ENCODE results near the gene FPGS.
"Not testable (repeated sequence)": the region's sequence is repeated elsewhere in the genome, so short reads cannot be mapped to it uniquely, and the experiment has no call there.

The FPGS gene

DNA sequence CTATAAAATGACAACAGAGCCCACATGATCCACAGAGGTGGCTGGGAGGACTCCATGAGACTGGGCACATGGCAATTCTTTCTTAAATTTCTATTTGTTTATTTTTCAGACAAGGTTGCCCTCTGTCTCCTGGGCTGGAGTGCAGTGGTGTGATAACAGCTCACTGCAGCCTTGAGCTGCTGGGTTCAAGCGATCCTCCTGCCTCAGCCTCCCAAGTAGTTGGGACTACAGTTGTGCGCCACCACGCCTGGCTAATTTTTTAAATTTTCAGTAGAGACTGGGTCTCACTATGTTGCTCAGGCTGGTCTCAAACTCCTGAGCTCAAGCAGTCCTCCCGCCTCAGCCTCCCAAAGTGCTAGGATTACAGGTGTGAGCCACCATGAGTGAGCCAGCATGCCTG, 42.9 kb downstream of the FPGS start:
- not testable (repeated sequence) for DNase-seq

DNA sequence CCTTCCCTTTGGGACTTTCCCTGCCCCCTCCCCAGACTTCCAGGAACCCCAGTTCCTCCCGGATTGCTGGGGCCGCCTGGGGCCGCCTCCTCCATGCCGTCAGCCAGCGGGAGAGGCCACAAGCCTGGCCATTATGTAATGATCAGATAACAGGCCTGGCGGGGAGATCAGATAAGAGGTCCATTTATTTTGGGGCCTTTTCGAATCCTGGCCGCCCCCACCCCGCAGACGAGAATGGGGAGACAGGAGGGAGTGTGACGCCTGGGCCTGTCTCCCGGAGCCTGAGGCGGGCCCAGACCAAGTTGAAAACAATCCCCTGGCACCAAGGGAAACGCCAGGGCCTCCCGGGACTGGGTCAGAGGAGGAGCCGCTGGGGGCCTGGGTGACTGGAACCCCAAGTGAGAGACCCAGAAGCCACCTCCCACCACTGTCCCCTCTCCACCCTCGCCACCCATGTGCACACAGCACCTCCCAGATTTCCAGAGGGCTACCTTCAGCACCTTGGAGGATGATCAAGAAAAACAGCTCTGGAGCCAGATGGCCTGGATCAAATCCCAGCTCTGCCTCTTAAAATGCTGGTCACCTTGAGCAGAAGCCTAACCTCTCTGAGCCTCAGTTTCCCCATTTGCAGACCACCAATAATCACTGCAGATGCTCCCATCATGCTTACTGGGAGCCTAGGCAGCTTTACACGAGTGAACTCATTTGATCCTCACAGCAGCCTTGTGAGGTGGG, 43.9 kb downstream of the FPGS start:
- DNase-seq: no peak

DNA sequence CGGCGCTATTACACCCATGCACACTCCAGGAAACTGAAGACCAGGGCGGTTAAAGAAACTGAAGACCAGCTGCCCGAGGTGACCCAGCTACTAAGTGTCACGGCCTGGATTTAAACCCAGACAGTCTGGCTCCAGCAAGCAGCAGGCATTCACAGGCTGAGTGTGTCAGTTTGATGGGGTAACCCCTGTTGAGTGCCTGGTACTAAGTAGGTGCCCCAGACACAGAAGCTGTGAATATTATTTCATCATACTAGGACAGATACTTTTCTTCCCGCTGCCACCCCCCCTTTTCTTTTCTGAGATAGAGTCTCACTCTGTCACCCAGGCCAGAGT, 44.5 kb downstream of the FPGS start:
- no peak for DNase-seq

DNA sequence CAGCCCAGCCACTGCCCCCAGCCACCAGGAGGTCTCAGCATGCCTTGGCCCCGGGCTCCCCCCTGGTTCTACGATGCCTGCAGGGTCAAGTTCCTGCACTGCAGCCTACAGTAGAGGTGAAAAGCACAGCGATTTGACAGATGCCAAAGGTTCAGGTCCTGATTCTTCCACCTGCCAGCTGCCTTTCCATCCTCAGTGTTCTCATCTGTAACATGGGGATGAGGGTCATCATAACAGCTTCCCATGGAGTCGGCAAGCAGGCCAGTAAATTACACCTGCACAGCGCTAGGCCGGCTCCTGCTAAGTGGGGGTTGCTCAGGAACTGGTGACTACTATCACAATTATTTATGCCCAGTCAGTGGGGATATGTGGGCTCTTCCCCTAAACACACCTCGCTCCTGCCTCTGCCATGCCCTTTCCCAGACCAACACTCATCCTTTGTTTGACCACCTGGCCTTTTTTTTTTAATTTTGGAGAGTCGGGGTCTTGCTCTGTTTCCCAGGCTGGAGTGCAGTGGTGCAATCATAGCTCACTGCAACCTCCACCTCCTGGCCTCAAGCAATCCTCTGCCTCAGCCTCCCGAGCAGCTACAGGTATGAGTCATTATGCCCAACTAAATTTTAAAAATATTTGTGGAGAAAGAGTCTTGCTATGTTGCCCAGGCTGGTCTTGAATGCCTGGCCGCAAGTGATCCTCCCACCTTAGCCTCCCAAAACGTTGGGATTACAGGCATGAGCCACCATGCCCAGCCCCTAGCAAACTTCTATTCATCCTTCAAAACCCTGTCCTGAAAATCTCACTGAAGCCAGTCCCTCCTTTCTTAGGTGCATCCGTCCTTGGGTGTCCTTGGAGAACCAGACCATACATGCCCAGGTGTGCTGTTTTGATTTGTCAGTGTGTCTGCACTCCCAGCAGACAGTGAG, 45.4 kb downstream of the FPGS start:
- no peak for DNase-seq

DNA sequence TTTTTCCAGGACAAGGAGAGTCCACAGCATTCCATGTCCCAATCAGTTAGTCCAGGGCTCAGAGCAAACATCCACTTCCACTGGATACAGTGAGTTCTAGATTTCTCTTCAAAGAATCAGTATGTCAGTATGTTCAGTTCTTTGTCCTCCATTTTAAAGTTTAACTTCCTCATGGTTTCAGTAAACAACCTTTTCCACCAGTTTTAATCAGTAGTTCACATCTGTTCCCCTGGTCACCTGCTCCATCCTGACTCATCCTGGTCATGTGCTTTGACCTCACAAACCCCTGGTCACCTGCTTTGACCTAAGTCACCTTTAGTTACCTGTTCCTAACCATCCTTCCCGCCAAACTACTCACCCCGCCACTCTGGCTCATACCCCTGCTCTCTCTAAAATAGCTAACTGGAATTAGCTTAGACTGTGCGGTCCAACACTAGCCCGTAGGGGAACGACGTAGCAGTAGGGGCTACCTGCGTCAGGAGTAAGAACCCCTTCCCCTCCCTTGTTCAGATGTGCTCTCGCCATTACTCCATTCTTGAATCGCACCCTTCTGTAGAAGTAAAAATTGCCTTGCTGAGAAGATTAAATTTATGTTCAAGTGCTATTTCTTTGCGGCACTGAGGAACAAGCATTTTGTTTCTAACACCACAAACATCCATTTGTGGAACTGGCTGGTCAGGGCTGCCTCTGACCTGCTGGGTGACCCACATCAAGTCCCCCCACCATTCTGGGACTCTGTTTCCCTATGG, 46.2 kb downstream of the FPGS start:
- DNase-seq: no peak

DNA sequence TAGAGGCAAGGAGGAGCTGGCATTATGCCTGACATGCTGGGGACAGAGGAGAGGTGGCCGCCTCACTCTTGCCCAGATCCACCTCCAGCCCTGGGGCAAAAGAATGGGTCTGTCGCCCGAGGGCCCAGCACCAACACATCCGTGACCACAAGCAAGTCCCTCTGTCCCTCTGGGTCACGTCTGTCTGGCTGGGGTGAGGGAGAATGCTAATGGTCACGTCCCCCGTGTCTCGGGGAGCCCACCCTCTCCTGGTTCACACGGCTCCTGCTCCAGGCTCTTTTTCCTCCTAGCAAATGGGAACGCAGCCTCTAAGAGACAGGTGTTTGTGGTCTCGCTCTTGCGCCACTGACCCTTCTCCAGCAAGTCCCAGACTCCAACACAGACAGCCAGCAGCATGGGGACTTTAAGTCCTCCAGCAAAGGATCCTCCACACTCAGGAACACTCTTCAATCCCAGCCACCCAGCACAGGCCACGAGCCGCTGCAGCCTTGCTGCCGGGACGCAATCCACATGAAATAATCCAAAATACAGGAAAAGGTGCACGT, 47.7 kb downstream of the FPGS start:
- no peak for DNase-seq

DNA sequence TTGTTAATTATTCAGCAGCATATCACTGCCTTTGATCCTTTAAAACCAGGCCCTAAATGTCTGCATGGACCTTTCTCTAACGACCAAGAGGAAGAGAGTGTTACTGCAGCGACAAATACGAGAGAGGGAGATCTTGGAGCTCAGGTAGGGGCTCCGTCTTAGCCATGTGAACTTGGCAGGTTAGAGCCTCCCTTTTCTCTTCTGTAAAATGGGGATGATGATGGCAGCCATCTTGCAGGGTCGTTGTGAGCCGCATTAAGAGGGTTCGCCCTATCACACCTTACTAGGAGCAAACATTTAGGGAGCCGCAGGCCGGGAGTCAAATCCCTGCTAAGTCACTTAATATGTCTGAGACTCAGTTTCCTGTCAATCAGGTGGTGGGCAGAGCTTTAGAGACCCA, 50.1 kb downstream of the FPGS start:
- DNase-seq: no peak

DNA sequence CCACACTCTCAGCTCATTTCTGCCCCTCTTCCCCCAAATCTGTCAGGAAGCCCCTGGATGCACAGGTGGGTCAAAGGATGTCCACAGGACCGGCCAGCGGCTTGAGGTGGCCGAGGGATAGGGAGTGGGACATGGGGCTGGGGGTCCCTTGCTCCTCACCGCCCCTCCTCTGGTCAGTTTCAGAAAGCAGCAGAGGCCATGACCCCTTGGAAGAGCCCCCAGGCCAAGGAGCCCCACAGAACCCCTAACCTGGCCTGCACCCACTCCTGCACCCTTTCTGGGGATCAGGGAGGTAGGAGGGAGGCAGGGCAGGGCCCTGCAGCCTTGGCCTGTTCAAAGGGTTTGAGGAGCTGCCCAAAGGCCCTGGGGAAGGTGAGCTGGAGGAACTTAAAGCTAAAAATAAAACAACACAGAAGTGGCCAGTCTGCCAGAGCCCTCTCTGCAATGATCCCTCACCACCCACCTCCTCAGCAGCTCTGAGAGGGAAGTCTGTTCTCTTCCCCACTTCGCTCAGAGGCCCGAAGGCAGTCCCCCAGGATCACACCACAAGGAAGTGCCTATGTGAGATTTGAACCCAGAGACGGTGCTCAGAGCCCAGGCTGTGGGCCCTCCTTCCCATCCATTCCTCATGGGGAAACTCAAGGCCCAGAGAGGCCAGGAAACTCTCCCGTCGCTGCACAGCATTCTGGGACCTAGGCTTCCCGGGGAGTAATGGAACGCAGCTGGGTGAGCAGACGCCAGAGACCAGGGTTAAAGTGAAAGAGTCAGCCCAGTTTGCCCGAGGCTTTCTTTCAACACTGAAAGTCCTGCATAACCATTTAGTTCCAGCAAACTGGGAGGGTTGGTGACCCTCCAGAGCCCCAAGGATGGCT, 50.9 kb downstream of the FPGS start:
- DNase-seq: no peak

DNA sequence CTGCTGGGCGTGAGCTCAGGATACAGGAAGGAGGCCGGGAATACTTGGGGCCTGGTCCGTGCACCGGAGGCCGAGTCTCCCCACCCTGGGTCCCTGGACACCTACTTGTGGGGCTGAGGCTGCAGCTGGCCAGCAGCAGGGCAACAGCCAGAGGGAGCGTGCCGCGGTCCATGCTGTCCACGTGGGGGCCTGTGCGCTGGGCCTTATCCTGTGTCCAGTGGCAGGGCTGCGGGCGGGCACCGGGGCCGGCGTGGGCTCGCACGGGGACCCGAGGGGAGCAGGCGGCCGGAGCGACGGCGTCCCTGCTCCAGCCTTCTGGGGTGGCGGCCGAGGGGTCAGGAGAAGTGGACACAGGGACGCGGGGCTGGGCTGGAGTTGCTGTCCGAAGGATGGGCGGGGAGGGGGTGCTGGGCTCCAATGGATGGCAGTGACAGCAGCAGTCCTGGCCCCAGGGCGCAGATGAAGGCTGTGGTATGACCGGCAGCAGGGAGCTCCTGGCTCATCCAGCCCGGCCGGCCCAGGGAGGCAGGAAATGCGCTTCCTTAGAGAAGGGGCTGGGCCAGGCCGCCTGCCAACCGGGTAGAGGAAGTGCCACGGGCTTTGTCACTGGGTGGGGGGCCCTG, 51.6 kb downstream of the FPGS start, which contains the start of gene ENG:
Gene ENG, minus strand, starts transcription at position 475 of the 623 bp plus-strand sequence. Its CDS starts 303 bp downstream, at position 172.
- no peak for DNase-seq

DNA sequence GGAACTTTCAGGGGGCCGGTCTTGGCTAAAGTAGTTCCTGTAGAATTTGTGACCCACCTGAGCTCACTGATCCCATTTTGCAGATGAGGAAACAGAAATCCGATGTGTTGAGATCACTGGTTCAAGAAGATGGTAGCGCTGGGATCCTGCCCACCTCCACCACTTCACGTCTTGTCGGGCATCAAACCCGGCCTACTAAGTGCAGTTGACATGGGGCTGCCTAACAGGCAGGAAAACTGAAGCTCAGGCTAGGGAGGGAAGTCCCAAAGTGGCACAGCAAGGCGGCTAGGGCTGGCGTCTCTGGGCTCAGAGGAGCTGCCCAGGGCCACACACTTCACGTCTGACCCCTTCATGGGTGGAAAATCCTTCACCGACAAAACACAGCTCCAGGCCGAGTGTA, 52.3 kb downstream of the FPGS start:
- no peak for DNase-seq

DNA sequence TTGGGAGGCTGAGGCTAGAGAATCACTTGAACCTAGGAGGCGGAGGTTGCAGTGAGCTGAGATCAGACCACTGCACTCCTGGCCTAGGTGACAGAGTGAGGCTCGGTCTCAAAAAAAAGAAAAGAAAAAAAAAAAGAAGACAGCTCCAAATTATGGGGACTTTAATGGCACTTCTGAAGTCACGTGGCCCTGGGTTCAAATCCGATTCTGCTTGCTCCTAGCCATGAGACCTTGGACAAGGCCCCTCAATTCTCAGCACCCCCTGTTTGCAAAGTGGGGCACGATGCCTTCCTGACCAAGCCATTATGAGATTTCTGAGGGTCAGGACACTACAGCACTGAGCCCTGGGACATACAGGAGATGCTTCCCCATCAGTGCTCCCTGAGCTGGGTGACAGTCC, 52.8 kb downstream of the FPGS start:
- DNase-seq: no peak

DNA sequence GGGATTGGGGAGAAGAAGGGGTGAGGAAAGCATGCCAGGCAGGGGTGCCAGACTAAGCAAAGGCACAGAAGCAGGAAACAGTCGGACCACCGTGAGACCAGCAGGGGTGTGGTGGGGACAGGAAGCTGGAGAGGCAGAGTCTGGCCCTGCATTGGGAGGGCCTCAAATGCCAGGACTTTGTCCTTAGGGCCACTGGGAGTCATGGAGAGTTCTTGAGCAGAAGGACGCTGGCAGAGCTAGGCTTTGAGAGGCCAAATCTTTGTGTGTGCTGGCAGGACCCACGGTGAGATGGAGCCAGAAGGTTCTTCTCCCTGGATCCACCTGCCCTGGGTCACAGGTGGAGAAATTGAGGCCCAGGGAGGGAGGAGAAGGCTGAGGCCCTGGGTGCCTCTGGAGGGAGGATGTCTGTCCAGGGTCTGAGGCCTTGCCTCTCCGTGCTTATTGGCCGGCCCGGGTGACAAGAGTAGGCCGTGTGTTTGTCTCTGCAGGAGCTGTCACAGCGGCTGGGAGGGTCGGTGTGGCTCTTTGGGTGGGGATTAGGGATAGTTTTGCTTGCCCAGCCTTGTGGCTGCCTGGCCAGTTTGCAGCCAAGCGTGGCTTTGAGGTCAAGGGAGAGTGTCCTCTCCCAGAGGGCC, 53.5 kb downstream of the FPGS start:
- DNase-seq: no peak

DNA sequence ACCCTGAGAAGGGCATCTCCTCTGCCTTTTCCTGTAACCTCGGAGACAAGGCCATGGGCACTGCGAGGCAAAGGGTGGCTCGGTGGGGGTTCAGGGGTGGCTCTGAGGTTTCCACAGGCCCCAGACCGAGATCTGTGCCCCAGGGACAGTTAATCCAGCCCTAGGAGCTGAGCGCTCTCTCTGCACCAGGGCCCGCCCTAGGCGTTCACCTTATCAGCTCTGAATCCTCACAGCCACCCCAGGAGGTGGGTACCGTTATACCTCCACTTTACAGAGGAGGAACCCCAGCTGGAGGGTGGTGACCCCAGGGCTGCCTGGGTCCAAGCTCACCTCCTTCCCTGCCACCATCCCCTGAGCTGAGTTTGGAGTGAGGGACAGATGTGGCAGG, 54.0 kb downstream of the FPGS start:
- no peak for DNase-seq

DNA sequence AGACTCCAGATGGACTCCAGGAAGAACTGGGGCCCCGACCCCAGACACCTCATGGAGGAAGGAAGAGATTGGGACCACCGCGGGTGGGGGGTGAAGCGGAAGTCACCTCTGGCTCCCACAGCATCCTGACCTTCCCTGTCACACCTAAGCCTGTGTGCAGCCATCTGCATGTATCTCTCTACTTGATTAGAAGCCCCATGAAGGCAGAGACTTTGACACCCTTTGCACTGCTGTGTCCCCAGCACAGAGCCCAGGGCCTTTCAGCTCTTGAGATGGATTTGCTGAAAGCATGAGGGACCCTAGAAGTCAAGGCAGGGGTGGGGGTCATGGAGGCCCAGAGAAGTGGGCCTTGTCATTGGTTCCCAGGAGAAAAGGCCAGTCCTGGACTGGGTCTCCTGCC, 54.6 kb downstream of the FPGS start:
- no peak for DNase-seq

DNA sequence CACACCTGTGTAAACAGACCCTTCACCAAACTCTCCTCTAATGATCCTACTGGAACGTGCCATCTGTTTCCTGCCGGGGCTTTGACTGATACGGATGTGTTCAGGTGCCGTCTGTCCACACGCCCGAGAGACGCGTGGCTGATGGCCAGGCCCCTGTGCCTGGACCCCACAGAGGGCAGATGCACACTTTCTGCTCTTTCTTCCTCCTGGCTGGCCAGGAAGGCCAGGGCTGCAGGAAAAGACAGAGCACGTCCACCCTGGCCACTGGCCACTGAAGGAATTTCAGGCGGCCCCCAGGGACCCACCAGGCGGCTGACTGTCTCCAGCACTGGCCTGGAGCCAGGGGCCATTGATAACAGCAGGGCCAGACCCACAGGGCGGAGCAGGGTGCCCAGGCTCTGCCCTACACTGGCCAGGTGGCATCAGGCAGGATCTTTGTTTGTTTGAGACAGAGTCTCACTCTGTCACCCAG, 55.4 kb downstream of the FPGS start:
- peak; percentile 24 for DNase-seq

DNA sequence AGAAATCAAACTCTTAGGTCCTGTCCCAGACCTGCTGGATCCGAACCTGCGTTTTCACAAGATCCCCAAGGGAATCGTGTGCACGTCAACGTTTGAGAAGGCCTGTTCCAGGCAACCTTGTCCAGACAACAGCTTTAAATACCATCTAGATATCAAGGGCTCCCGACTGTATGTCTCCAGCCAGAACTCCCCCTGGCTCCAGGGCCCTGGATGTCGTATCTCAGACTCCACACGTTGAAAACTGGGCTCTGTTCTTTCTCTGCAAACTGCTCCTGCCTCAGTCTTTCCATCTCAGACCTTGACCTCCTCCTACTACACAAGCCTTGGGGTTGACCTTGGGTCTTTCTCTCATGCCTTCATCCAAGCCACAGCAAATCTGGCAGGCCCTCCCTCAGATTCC, 57.6 kb downstream of the FPGS start:
- DNase-seq: no peak

DNA sequence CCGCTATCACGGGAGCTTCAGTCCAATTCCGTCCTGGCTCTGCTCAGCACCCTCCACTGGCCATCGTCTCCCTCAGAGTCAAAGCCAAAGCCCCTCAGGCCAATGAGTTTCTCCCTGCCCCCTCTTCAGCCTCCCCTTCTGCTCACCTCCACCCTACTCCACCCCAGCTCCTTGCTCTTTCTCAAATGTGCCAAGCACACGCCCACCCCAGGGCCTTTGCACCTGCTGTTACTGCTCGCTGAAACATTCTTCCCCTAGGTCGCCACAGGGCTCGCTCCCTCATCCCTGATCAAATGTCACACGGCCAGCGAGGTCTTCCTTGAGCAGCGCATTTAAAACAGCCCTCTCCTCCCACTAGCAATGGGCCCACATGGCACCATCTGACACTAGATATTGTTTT, 58.1 kb downstream of the FPGS start:
- DNase-seq: no peak

DNA sequence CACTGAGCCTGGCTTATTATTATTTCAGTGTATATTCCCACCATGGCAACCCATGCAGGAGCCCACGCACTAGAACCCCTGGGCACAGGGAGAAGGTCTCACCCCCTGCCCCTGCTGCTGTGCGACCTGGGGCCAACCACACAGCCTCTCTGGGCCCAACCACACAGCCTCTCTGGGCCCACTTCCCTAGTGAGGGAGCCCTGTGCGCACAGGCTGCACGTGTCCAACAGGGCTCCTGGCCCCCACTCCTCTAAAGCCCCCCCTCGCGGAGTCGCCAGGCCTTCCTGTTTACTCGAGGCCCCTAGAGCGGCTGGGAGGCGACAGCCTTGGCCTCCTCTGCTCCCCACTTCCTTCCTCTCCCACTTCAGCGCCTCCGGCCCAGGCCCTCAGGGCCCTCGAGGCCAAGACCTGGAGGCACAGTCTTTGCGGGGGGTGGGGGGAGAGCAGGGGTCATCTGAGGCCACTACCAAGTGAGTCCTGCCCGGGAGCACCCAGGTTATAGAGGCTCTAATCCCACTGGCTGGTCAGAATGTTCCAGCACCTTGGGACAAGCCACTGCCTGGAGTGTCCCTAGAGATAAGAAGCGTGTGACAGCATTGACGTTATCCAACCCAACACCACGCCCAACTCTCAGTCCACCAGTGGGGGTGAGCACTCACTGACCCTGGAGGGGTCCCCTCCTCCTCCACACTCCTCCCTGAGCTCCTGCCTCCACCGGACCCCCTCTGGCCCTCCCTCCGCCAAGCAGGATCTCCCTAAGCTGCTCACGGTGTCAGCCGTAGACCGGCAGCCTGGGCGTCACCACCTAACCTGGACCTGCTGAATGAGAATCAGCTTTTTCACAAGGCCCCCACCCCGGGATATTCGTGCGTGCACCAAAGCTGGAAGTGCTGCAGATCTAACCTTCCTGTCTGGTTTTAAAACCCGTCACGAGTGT, 59.7 kb downstream of the FPGS start:
- no peak for DNase-seq

DNA sequence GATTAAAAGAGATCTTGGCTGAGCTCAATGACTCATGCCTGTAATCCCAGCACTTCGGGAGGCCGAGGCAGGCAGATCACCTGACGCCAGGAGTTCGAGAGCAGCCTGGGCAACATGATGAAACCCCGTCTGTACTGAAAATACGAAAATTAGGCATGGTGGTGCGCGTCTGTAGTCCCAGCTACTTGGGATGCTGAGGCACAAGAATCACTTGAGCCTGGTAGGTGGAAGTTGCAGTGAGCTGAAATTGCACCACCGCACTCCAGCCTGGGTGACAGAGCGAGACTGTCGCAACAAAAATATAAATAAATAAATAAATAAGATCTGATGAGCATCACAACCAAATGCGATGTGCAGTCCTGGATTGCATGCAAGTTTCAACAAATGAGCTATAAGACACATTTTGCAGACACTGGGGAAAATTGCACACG, 60.5 kb downstream of the FPGS start:
- no peak for DNase-seq

All from DMS79 treated with DMSO at 0.1 percent for 48 hours (cell line).